ENCODE measurements around the gene PLOD3. TPM values are rescaled to one million over a fixed set of nuclear protein-coding genes. Genes with fewer than 3 reads are reported as not detected.

The PLOD3 gene
- total RNA-seq, 2 donors from 2014 or later = 35.5 to 35.9 TPM

DNA sequence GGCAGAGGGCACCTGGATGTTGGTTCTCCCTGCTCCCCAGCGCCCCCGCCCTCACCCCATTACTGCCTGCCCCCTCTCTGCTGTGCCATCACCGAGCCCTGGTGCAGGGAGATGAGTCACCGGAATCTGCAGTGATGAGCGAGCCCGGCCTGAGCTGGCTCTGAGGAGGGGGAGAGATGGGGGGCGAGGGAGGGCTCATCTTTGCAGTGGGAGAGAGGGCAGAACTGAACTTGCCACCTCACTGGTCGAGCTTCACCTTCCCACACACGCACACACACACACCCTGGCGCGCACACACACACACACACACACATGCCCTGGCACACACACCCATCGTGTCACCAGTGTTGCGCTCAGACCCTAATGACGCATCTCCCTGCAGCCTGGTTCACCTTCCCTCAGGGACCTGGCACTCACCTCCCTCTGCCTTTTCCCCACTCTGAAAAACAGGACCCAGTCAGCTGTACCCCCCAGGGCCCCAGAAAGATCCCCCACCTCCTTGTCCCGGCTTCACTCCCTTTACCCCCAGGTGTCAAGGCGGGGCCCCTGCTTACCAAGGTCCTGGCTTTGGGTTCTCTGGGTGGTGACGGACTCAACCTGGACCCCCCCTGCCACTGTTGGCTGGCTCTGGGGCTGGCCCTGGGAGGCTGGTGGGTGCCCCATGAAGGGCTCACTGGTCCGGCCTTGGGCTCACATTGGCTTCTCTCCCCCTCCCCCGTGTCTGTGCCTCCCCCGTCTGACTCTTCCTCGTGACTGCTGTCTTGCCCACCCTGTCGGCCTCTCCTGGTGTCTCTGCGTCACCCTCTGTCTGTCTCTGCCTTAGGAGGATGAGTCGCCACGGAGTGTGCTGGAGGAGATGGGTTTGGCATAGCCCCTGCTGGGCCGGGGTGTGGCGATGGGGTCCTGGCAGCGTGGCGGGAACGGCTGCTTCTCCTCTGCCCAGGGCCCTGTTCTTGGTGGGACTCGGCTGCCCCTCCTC, 57.4 kb downstream of the PLOD3 start:
- Histone ChIP-seq H3K27me3 (peaks cover 7 to 21% of the 10 kb centered on the region in 2 donors), H3K4me3 (no peak overlapping the region), H3K4me1 (peaks cover 0 to 38% of the 10 kb centered on the region in 2 donors), H3K27ac (no peak overlapping the region), H3K9me3 (no peaks in the 10 kb centered on the region), H3K36me3 (peaks cover 24% of the 10 kb centered on the region)
- TF ChIP-seq, protein P1, sequence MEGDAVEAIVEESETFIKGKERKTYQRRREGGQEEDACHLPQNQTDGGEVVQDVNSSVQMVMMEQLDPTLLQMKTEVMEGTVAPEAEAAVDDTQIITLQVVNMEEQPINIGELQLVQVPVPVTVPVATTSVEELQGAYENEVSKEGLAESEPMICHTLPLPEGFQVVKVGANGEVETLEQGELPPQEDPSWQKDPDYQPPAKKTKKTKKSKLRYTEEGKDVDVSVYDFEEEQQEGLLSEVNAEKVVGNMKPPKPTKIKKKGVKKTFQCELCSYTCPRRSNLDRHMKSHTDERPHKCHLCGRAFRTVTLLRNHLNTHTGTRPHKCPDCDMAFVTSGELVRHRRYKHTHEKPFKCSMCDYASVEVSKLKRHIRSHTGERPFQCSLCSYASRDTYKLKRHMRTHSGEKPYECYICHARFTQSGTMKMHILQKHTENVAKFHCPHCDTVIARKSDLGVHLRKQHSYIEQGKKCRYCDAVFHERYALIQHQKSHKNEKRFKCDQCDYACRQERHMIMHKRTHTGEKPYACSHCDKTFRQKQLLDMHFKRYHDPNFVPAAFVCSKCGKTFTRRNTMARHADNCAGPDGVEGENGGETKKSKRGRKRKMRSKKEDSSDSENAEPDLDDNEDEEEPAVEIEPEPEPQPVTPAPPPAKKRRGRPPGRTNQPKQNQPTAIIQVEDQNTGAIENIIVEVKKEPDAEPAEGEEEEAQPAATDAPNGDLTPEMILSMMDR (IDR thresholded peaks at IDR 0.05) = no peak
- no peak for DNase-seq (ENCODE audit: low spot score)

DNA sequence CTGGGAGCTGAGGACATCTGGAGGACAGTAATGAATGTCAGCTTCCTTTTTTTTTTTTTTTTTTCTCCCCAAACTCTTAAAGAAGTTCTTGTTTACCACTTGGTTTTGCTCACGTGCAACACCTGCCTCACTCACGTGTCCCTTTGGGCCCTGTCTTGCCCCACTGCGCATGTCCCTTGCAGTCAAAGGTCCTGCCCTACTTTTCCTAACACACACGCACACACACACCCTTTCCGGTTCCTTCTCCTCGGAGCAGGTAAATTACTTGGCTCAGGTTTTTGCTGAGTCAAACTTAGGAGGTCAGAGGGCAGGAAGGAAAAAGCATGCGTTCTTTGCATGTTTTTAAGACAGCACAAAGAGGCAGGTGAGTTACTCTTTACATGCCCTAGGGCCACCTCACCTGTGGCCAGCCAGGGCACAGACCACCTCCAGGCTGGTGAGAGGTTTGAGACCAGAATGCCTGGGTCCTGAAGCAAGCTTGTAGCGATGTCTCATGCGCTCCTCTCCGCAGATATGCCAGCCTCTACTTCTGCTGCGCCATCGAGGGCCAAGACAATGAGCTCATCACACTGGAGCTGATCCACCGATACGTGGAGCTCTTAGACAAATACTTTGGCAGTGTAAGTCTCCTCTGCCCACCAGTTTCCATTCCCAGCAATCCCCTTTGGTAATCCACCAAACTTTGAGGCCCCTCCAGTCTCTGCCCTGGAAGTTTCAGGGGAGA, 60.4 kb downstream of the PLOD3 start:
- peaks cover 0 to 17% of the 10 kb centered on the region in 2 donors for H3K4me1 ChIP-seq
- H3K27me3 ChIP-seq = peaks cover 0 to under 1% of the 10 kb centered on the region in 2 donors
- TF ChIP-seq, protein P1 (IDR thresholded peaks at IDR 0.05) = no peak
- H3K4me3 ChIP-seq = no peak overlapping the region
- peaks cover 24% of the 10 kb centered on the region for H3K36me3 ChIP-seq
- no peak for DNase-seq (ENCODE audit: low spot score)
- no peak overlapping the region for H3K27ac ChIP-seq
- no peaks in the 10 kb centered on the region for H3K9me3 ChIP-seq

DNA sequence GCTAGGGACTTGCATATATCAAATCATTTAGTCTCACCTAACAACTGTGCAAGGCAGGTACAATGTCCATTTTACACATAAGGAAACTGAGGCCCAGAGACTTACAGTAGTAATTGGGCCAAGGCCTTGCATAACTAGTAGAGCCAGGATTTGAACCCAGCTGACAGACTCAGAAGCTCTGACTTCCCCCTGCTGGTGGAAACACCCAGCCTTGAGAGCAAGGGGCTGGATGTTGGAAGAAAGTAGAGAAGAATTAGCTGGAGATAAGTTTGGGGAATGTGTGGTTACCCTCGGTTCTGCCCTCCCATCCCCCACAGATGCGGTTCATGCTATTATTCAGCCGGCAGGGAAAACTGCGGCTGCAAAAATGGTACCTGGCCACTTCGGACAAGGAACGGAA, 61.1 kb downstream of the PLOD3 start:
- TF ChIP-seq, protein P1 (IDR thresholded peaks at IDR 0.05) = no peak

More for the DNA sequence above, 61.1 kb downstream of the PLOD3 start:
- Histone ChIP-seq H3K27me3 (no peaks in the 10 kb centered on the region), H3K4me1 (peaks cover 0 to 17% of the 10 kb centered on the region in 2 donors), H3K9me3 (no peaks in the 10 kb centered on the region), H3K36me3 (peaks cover 24% of the 10 kb centered on the region), H3K4me3 (no peak overlapping the region), H3K27ac (no peak overlapping the region)
- no peak for DNase-seq (ENCODE audit: low spot score)

Small RNA genes lying within 50 kb of the gene (microRNA-seq; reads per million reads assigned to microRNA genes)
- gene MIR4653 (ENCODE audit: borderline number of aligned reads in 2 of 2, borderline replicate concordance in 1 of 2) = 0 reads per million in 2 donors

Other genes starting within 250 kb of the PLOD3 start
- gene MUC12, start 248.0 kb downstream of the PLOD3 start, total RNA-seq = not detected
- not detected for gene MUC17, start 197.5 kb downstream of the PLOD3 start, total RNA-seq
- gene TRIM56, start 132.1 kb downstream of the PLOD3 start, total RNA-seq = 10 to 100 TPM; 10.2 to 15.2 TPM
- gene SERPINE1, start 90.5 kb downstream of the PLOD3 start, total RNA-seq = 10 to 100 TPM; 28.0 to 40.8 TPM
- gene AP1S1, start 63.1 kb downstream of the PLOD3 start, total RNA-seq = 10 to 100 TPM; 16.1 to 18.8 TPM
- not detected for gene VGF, start 52.0 kb downstream of the PLOD3 start, total RNA-seq
- not detected for gene NAT16, start 37.3 kb downstream of the PLOD3 start, total RNA-seq
- gene MOGAT3, start 16.5 kb downstream of the PLOD3 start, total RNA-seq = not detected
- gene ZNHIT1, start 584 bp upstream of the PLOD3 start, total RNA-seq = 10 to 100 TPM; 65.3 to 69.6 TPM
- 10 to 100 TPM; 16.5 to 50.2 TPM for gene CLDN15, start 20.2 kb upstream of the PLOD3 start, total RNA-seq
- 100 to 1,000 TPM; 359 to 459 TPM for gene FIS1, start 27.5 kb upstream of the PLOD3 start, total RNA-seq
- 10 to 100 TPM; 22.0 to 26.9 TPM for gene IFT22, start 104.2 kb upstream of the PLOD3 start, total RNA-seq
- not detected for gene COL26A1, start 145.3 kb upstream of the PLOD3 start, total RNA-seq